ENCODE measurements around the gene CCDC92B.

CCDC92B gene

DNA sequence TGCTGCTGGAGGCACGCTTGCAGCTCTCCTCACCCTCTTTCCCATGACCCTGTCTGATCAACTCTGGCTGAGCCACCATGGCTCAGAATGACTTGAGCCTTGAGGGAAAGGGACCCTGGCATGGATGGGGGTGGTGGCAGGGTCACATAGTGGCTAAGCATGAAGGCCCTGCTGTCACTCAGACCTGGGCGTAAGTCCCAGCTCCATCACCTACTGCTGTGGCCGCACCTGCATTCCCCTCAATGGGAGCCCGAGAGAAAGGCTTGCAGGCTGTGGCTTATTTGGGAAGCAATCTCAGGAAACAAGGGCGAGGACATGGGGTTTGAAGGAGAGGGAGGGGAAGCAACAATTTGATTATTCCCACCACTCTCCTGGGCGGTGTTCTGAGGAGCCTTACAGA, 29.0 kb upstream of the CCDC92B start:
- TF ChIP-seq ZC3H10 (CRISPR knock-in tag; IDR thresholded peaks at IDR 0.05) = no peak
- no peak for TF ChIP-seq POU6F1 (CRISPR knock-in tag; IDR thresholded peaks at IDR 0.05; ENCODE audit: borderline replicate concordance, low read depth)
- TF ChIP-seq SNAI2 (CRISPR knock-in tag; IDR thresholded peaks at IDR 0.05) = no peak
- TF ChIP-seq ARNTL (CRISPR knock-in tag; IDR thresholded peaks at IDR 0.05; ENCODE audit: borderline replicate concordance, low read depth) = no peak
- TF ChIP-seq TSHZ2 (CRISPR knock-in tag; IDR thresholded peaks at IDR 0.05) = no peak
- no peak for TF ChIP-seq ZNF565 (CRISPR knock-in tag; conservative IDR thresholded peaks at IDR 0.05; ENCODE audit: low read depth)
- no peak for ATAC-seq

- ATAC-seq = peak; percentile 11; the same call in 1 of the 3 replicates
- TF ChIP-seq ISL1 (CRISPR knock-in tag; IDR thresholded peaks at IDR 0.05) (no peak), ZNF8 (CRISPR knock-in tag; IDR thresholded peaks at IDR 0.05) (no peak), SNAI2 (CRISPR knock-in tag; IDR thresholded peaks at IDR 0.05) (no peak), TCF4 (CRISPR knock-in tag; IDR thresholded peaks at IDR 0.05; ENCODE audit: borderline replicate concordance) (no peak), ZFP3 (CRISPR knock-in tag; IDR thresholded peaks at IDR 0.05) (no peak), PPARA (CRISPR knock-in tag; IDR thresholded peaks at IDR 0.05; ENCODE audit: borderline replicate concordance) (no peak), RARB (CRISPR knock-in tag; IDR thresholded peaks at IDR 0.05) (no peak), ZC3H10 (CRISPR knock-in tag; IDR thresholded peaks at IDR 0.05) (no peak), OSR1 (CRISPR knock-in tag; IDR thresholded peaks at IDR 0.05) (no peak), CSRNP3 (CRISPR knock-in tag; IDR thresholded peaks at IDR 0.05) (no peak), BACH2 (CRISPR knock-in tag; IDR thresholded peaks at IDR 0.05; ENCODE audit: borderline replicate concordance) (no peak), CSDC2 (CRISPR knock-in tag; IDR thresholded peaks at IDR 0.05) (no peak), GLIS3 (CRISPR knock-in tag; IDR thresholded peaks at IDR 0.05) (no peak), POU6F1 (CRISPR knock-in tag; IDR thresholded peaks at IDR 0.05; ENCODE audit: borderline replicate concordance, low read depth) (no peak), ESRRG (CRISPR knock-in tag; IDR thresholded peaks at IDR 0.05) (no peak), ARNTL (CRISPR knock-in tag; IDR thresholded peaks at IDR 0.05; ENCODE audit: borderline replicate concordance, low read depth) (no peak), CREB5 (CRISPR knock-in tag; IDR thresholded peaks at IDR 0.05; ENCODE audit: low read depth) (no peak), ZNF70 (CRISPR knock-in tag; IDR thresholded peaks at IDR 0.05) (no peak), ZFP30 (CRISPR knock-in tag; IDR thresholded peaks at IDR 0.05) (no peak)
- TF ChIP-seq, protein P1, sequence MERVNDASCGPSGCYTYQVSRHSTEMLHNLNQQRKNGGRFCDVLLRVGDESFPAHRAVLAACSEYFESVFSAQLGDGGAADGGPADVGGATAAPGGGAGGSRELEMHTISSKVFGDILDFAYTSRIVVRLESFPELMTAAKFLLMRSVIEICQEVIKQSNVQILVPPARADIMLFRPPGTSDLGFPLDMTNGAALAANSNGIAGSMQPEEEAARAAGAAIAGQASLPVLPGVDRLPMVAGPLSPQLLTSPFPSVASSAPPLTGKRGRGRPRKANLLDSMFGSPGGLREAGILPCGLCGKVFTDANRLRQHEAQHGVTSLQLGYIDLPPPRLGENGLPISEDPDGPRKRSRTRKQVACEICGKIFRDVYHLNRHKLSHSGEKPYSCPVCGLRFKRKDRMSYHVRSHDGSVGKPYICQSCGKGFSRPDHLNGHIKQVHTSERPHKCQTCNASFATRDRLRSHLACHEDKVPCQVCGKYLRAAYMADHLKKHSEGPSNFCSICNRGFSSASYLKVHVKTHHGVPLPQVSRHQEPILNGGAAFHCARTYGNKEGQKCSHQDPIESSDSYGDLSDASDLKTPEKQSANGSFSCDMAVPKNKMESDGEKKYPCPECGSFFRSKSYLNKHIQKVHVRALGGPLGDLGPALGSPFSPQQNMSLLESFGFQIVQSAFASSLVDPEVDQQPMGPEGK (CRISPR knock-in tag; IDR thresholded peaks at IDR 0.05; ENCODE audit: borderline replicate concordance) = no peak
Observed at GRCh38 chr17:2777242-2777867, 27.9 kb upstream of the CCDC92B start.

All from SK-N-SH treated with all-trans-retinoic acid at 6 μM for 48 hours (cell line).